ENCODE data around the gene PTGES3L. TPM values are rescaled to one million over a fixed set of nuclear protein-coding genes. Genes with fewer than 3 reads are reported as not detected.

The PTGES3L gene
- total and polyA plus RNA-seq, 4 donors: 0.08 to 0.19 (median 0.13) TPM; not detected in 1

- Histone ChIP-seq H3K9ac (ENCODE audit: low read depth in 1 of 2, low read length in 2 of 2) (no peak overlapping the region), H3K36me3 (ENCODE audit: control insufficient read depth in 4 of 4, insufficient read depth in 3 of 4, low read depth in 1 of 4, low read length in 3 of 4) (peaks cover 24 to 50% (median 36%) of the 10 kb centered on the region in 4 donors), H3K27ac (ENCODE audit: low read depth in 1 of 2, low read length in 2 of 2) (no peak overlapping the region), H3K4me3 (ENCODE audit: low read depth in 1 of 3, low read length in 3 of 3) (no peak overlapping the region), H3K27me3 (ENCODE audit: control insufficient read depth in 4 of 4, insufficient read depth in 4 of 4, low read length in 3 of 4) (no peaks in the 10 kb centered on the region), H3K9me3 (ENCODE audit: control insufficient read depth in 4 of 4, low read length in 3 of 4) (no peaks in the 10 kb centered on the region), H3K4me1 (ENCODE audit: control insufficient read depth in 4 of 4, insufficient read depth in 4 of 4, low read length in 3 of 4) (no peaks in the 10 kb centered on the region)
- no peak for DNase-seq (ENCODE audit: low spot score)
- 96% methylated on average over 5 of the region's 5 CpGs for WGBS
- TF ChIP-seq HNF4G (IDR thresholded peaks at IDR 0.05) (no peak), CTCF (IDR thresholded peaks at IDR 0.05; ENCODE audit: low read depth, low read length, missing input control) (no peak), RXRA (IDR thresholded peaks at IDR 0.05) (no peak), YY1 (IDR thresholded peaks at IDR 0.05) (no peak), NR2F2 (IDR thresholded peaks at IDR 0.05) (no peak), GABPA (IDR thresholded peaks at IDR 0.05 in 1 of 2, conservative IDR thresholded peaks at IDR 0.05 in 1 of 2) (no peak), SP1 (IDR thresholded peaks at IDR 0.05) (no peak), EGR1 (IDR thresholded peaks at IDR 0.05; ENCODE audit: low read depth in 2 of 2) (no peak), FOXA1 (IDR thresholded peaks at IDR 0.05) (no peak), JUND (IDR thresholded peaks at IDR 0.05) (no peak), RAD21 (IDR thresholded peaks at IDR 0.05) (no peak), FOXA2 (IDR thresholded peaks at IDR 0.05) (no peak), HNF4A (conservative IDR thresholded peaks at IDR 0.05) (no peak)
- TF ChIP-seq, protein P1, sequence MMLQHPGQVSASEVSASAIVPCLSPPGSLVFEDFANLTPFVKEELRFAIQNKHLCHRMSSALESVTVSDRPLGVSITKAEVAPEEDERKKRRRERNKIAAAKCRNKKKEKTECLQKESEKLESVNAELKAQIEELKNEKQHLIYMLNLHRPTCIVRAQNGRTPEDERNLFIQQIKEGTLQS (IDR thresholded peaks at IDR 0.05): no peak
- TF ChIP-seq, protein P2, sequence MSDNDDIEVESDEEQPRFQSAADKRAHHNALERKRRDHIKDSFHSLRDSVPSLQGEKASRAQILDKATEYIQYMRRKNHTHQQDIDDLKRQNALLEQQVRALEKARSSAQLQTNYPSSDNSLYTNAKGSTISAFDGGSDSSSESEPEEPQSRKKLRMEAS (IDR thresholded peaks at IDR 0.05): no peak
- TF ChIP-seq, protein P3, sequence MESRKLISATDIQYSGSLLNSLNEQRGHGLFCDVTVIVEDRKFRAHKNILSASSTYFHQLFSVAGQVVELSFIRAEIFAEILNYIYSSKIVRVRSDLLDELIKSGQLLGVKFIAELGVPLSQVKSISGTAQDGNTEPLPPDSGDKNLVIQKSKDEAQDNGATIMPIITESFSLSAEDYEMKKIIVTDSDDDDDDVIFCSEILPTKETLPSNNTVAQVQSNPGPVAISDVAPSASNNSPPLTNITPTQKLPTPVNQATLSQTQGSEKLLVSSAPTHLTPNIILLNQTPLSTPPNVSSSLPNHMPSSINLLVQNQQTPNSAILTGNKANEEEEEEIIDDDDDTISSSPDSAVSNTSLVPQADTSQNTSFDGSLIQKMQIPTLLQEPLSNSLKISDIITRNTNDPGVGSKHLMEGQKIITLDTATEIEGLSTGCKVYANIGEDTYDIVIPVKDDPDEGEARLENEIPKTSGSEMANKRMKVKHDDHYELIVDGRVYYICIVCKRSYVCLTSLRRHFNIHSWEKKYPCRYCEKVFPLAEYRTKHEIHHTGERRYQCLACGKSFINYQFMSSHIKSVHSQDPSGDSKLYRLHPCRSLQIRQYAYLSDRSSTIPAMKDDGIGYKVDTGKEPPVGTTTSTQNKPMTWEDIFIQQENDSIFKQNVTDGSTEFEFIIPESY (IDR thresholded peaks at IDR 0.05): no peak
These were observed 9.3 kb upstream of the PTGES3L start for GRCh38 chr17:42989141-42989540.

DNA sequence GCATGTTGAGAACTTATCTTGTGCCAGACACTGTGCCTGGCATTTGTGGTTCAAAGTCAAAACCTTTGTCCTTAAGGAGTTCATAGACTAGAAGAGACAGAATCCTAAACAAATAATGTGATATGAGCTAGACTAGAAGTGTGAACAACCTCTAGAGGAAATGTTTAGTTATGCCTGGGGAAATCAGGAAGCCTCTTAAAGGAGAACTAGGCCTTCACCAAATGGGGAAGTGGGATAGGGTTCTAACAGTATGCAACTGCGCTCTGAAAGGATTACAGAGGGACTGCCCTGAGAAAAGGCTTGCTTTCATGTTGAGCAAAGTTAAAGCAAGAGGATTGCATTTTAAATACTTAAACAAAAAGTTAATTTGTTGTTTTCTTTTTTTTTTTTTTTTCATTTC is 5.3 kb upstream of the PTGES3L start:
- Histone ChIP-seq H3K9me3 (ENCODE audit: control insufficient read depth in 4 of 4, low read length in 3 of 4) (no peaks in the 10 kb centered on the region), H3K36me3 (ENCODE audit: control insufficient read depth in 4 of 4, insufficient read depth in 3 of 4, low read depth in 1 of 4, low read length in 3 of 4) (peaks cover 10 to 25% (median 16%) of the 10 kb centered on the region in 4 donors), H3K4me3 (ENCODE audit: low read depth in 1 of 3, low read length in 3 of 3) (no peak overlapping the region), H3K27me3 (ENCODE audit: control insufficient read depth in 4 of 4, insufficient read depth in 4 of 4, low read length in 3 of 4) (no peaks in the 10 kb centered on the region), H3K4me1 (ENCODE audit: control insufficient read depth in 4 of 4, insufficient read depth in 4 of 4, low read length in 3 of 4) (peaks cover 5 to 18% (median 15%) of the 10 kb centered on the region in 4 donors), H3K27ac (ENCODE audit: low read depth in 1 of 2, low read length in 2 of 2) (no peak overlapping the region), H3K9ac (ENCODE audit: low read depth in 1 of 2, low read length in 2 of 2) (no peak overlapping the region)
- no peak for DNase-seq (ENCODE audit: low spot score)
- WGBS: 0% methylated on average over 1 of the region's 1 CpG
- TF ChIP-seq FOXA2 (IDR thresholded peaks at IDR 0.05) (no peak), HNF4A (conservative IDR thresholded peaks at IDR 0.05) (no peak), CTCF (IDR thresholded peaks at IDR 0.05; ENCODE audit: low read depth, low read length, missing input control) (no peak), FOXA1 (IDR thresholded peaks at IDR 0.05) (no peak), JUND (IDR thresholded peaks at IDR 0.05) (no peak), RXRA (IDR thresholded peaks at IDR 0.05) (no peak), YY1 (IDR thresholded peaks at IDR 0.05) (no peak), SP1 (IDR thresholded peaks at IDR 0.05) (no peak), HNF4G (IDR thresholded peaks at IDR 0.05) (no peak), RAD21 (IDR thresholded peaks at IDR 0.05) (no peak), TAF1 (conservative IDR thresholded peaks at IDR 0.05) (no peak), NR2F2 (IDR thresholded peaks at IDR 0.05) (no peak)
- TF ChIP-seq, protein P3 (IDR thresholded peaks at IDR 0.05): no peak
- TF ChIP-seq, protein P4, sequence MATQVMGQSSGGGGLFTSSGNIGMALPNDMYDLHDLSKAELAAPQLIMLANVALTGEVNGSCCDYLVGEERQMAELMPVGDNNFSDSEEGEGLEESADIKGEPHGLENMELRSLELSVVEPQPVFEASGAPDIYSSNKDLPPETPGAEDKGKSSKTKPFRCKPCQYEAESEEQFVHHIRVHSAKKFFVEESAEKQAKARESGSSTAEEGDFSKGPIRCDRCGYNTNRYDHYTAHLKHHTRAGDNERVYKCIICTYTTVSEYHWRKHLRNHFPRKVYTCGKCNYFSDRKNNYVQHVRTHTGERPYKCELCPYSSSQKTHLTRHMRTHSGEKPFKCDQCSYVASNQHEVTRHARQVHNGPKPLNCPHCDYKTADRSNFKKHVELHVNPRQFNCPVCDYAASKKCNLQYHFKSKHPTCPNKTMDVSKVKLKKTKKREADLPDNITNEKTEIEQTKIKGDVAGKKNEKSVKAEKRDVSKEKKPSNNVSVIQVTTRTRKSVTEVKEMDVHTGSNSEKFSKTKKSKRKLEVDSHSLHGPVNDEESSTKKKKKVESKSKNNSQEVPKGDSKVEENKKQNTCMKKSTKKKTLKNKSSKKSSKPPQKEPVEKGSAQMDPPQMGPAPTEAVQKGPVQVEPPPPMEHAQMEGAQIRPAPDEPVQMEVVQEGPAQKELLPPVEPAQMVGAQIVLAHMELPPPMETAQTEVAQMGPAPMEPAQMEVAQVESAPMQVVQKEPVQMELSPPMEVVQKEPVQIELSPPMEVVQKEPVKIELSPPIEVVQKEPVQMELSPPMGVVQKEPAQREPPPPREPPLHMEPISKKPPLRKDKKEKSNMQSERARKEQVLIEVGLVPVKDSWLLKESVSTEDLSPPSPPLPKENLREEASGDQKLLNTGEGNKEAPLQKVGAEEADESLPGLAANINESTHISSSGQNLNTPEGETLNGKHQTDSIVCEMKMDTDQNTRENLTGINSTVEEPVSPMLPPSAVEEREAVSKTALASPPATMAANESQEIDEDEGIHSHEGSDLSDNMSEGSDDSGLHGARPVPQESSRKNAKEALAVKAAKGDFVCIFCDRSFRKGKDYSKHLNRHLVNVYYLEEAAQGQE (IDR thresholded peaks at IDR 0.05): no peak
- TF ChIP-seq, protein P1 (IDR thresholded peaks at IDR 0.05): no peak

Measured in liver (tissue), 9 donors.